ENCODE results near the gene EPHA6. TPM values are rescaled to one million over a fixed set of nuclear protein-coding genes. Genes with fewer than 3 reads are reported as not detected.
"Not testable (repeated sequence)": the region's sequence is repeated elsewhere in the genome, so short reads cannot be mapped to it uniquely, and the experiment has no call there.

EPHA6 gene
- total RNA-seq, 2 experiments from 2014 or later: not detected

DNA sequence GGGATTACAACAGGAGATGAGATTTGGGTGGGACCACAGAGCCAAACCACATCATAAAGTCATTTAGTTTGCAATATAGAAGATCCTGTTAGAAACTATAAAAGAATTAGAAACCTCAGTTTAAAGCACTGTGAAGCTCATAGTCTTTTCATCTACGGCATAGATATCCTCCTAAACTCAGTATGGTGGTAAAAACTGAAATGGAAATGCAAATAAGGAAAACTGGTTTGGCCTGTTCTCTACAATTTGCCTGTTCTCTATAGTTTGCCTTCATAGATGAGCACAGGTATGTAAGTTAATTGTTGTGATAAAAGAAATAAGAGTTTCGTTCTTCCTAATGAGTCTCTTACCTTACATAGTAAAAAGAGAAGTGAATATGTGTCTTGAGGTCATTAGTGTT lies 618.5 kb downstream of the EPHA6 start:
- H3K27ac Mint-ChIP-seq: no peak overlapping the region
- no peaks in the 10 kb centered on the region for H3K27me3 Mint-ChIP-seq
- ATAC-seq (no peak), DNase-seq (no peak)
- H3K4me1 Mint-ChIP-seq: no peaks in the 10 kb centered on the region
- H3K36me3 Mint-ChIP-seq (ENCODE audit: low read depth): no peaks in the 10 kb centered on the region
- H3K4me3 Mint-ChIP-seq: no peak overlapping the region
- ChIA-PET POLR2A (no interaction called here), CTCF (no interaction called here)
- intact Hi-C loops (cut with DNase I, micrococcal nuclease): no loop called here
- no peaks in the 10 kb centered on the region for H3K9me3 Mint-ChIP-seq (ENCODE audit: low read depth)

DNA sequence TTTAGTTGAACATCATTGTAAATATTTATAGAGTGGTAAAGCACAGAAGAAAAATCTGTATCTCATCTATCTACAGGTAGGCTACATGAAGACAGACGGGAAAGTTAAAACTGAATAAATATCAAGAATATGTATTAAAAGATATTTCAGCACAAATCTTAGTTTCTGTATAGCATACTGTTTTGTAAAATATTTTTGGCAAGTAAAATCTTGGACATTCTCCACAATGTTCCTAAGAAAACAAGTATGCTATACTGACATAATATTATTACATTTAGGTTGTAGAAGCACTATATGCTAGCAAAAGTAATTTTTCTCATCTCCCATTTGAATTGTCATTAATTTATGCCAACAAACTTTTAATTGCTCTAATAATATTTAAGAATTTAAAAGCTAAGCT lies 623.7 kb downstream of the EPHA6 start:
- H3K27me3 Mint-ChIP-seq: no peaks in the 10 kb centered on the region
- no peaks in the 10 kb centered on the region for H3K9me3 Mint-ChIP-seq (ENCODE audit: low read depth)
- no peak for DNase-seq
- intact Hi-C loops (cut with DNase I, micrococcal nuclease): no loop called here
- H3K4me1 Mint-ChIP-seq: no peaks in the 10 kb centered on the region
- H3K27ac Mint-ChIP-seq: no peak overlapping the region
- POLR2A ChIA-PET: no interaction called here
- no peaks in the 10 kb centered on the region for H3K36me3 Mint-ChIP-seq (ENCODE audit: low read depth)
- no peak overlapping the region for H3K4me3 Mint-ChIP-seq
- no peak for ATAC-seq
- CTCF ChIA-PET: no interaction called here

GRCh38 chr3:97439373-97439772 lies 625.0 kb downstream of the EPHA6 start:
- no peak overlapping the region for H3K27ac Mint-ChIP-seq
- CTCF ChIA-PET: no interaction called here
- POLR2A ChIA-PET: no interaction called here

GRCh38 chr3:97464035-97464434 lies 649.6 kb downstream of the EPHA6 start:
- Mint-ChIP-seq H3K9me3 (ENCODE audit: low read depth) (no peaks in the 10 kb centered on the region), H3K4me1 (no peaks in the 10 kb centered on the region), H3K27me3 (no peaks in the 10 kb centered on the region), H3K27ac (no peak overlapping the region), H3K36me3 (ENCODE audit: low read depth) (no peaks in the 10 kb centered on the region), H3K4me3 (no peak overlapping the region)
- POLR2A ChIA-PET: no interaction called here
- intact Hi-C loops (cut with DNase I, micrococcal nuclease): no loop called here
- CTCF ChIA-PET: interaction anchor here (0.6 kb wide), 1 partner anchor 175 kb away, joined by 3 read pairs; no protein-coding TSS in a partner anchor
- DNase-seq (no peak), ATAC-seq (no peak)

More at GRCh38 chr3:97439373-97439772, 625.0 kb downstream of the EPHA6 start:
- Mint-ChIP-seq H3K27me3 (no peaks in the 10 kb centered on the region), H3K4me1 (no peaks in the 10 kb centered on the region), H3K4me3 (no peak overlapping the region), H3K36me3 (ENCODE audit: low read depth) (no peaks in the 10 kb centered on the region), H3K9me3 (ENCODE audit: low read depth) (no peaks in the 10 kb centered on the region)
- intact Hi-C loops (cut with DNase I, micrococcal nuclease): no loop called here
- DNase-seq (no peak), ATAC-seq (no peak)

GRCh38 chr3:97470481-97470880 lies 656.1 kb downstream of the EPHA6 start:
- intact Hi-C loops (cut with DNase I, micrococcal nuclease): no loop called here
- DNase-seq (no peak), ATAC-seq (no peak)
- Mint-ChIP-seq H3K27ac (no peak overlapping the region), H3K27me3 (no peaks in the 10 kb centered on the region), H3K9me3 (ENCODE audit: low read depth) (no peaks in the 10 kb centered on the region), H3K36me3 (ENCODE audit: low read depth) (no peaks in the 10 kb centered on the region), H3K4me1 (no peaks in the 10 kb centered on the region), H3K4me3 (no peak overlapping the region)
- CTCF ChIA-PET: no interaction called here
- POLR2A ChIA-PET: no interaction called here

- H3K9me3 Mint-ChIP-seq (ENCODE audit: low read depth): no peaks in the 10 kb centered on the region
- no peaks in the 10 kb centered on the region for H3K27me3 Mint-ChIP-seq
- ATAC-seq (no peak), DNase-seq (no peak)
- ChIA-PET POLR2A (no interaction called here), CTCF (no interaction called here)
- no peaks in the 10 kb centered on the region for H3K4me1 Mint-ChIP-seq
- H3K27ac Mint-ChIP-seq: no peak overlapping the region
- no peaks in the 10 kb centered on the region for H3K36me3 Mint-ChIP-seq (ENCODE audit: low read depth)
- no peak overlapping the region for H3K4me3 Mint-ChIP-seq
- intact Hi-C loops (cut with DNase I, micrococcal nuclease): no loop called here
Measured at GRCh38 chr3:97479740-97480139, 665.3 kb downstream of the EPHA6 start.

GRCh38 chr3:97480696-97481289 lies 666.4 kb downstream of the EPHA6 start:
- H3K9me3 Mint-ChIP-seq (ENCODE audit: low read depth); DNase-seq; intact Hi-C loops (cut with DNase I, micrococcal nuclease); H3K36me3 Mint-ChIP-seq (ENCODE audit: low read depth); H3K4me1 Mint-ChIP-seq; H3K4me3 Mint-ChIP-seq; ATAC-seq; H3K27ac Mint-ChIP-seq; CTCF ChIA-PET; POLR2A ChIA-PET; H3K27me3 Mint-ChIP-seq: not testable (repeated sequence)

DNA sequence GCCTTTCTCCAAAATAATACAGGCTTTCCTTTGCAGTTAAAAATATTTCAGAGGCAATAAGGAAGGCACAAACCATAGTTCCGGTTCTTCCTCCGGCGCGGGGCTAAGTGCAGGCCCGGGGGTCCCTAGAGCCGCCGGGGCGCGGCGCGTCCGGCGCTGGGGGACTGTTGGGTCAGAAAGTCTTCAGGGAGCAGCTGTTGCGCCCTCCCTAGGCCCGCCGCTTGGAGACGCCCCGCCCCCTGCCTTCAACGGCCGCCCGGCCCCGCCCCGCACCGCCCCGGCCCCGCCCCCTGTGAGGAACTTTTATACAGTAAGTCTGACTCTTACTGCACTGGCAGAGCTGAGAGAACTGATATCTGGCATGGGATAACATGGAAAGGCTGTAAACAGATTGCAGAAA lies 667.0 kb downstream of the EPHA6 start:
- Mint-ChIP-seq H3K4me1 (no peaks in the 10 kb centered on the region), H3K36me3 (ENCODE audit: low read depth) (no peaks in the 10 kb centered on the region), H3K27ac (no peak overlapping the region), H3K9me3 (ENCODE audit: low read depth) (no peaks in the 10 kb centered on the region), H3K27me3 (no peaks in the 10 kb centered on the region), H3K4me3 (no peak overlapping the region)
- intact Hi-C loops (cut with DNase I, micrococcal nuclease): no loop called here
- ChIA-PET POLR2A (no interaction called here), CTCF (no interaction called here)
- no peak for DNase-seq
- no peak for ATAC-seq

DNA sequence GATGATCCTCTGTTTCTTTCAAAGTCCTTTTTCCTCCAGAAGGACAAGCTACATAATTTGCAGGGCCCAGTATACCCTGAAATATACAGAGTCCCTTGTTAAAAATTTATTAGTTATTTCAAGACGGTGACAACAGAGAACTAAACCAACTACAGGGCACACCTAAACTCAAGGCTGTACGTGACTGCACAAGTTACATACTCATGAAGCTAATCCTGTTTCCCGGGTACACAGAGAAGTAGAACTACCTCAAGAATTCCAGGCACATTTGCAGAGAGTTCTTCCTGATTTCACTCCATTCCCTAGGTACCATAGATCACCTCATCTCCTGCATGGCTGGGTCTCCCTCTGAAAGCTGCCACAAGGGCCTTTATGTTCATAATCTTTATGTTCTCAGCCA lies 670.8 kb downstream of the EPHA6 start:
- intact Hi-C loops (cut with DNase I, micrococcal nuclease): no loop called here
- Mint-ChIP-seq H3K36me3 (ENCODE audit: low read depth) (no peaks in the 10 kb centered on the region), H3K27me3 (no peaks in the 10 kb centered on the region), H3K4me3 (no peak overlapping the region), H3K9me3 (ENCODE audit: low read depth) (no peaks in the 10 kb centered on the region), H3K27ac (no peak overlapping the region), H3K4me1 (no peaks in the 10 kb centered on the region)
- CTCF ChIA-PET: no interaction called here
- ATAC-seq (no peak), DNase-seq (no peak)
- POLR2A ChIA-PET: no interaction called here

DNA sequence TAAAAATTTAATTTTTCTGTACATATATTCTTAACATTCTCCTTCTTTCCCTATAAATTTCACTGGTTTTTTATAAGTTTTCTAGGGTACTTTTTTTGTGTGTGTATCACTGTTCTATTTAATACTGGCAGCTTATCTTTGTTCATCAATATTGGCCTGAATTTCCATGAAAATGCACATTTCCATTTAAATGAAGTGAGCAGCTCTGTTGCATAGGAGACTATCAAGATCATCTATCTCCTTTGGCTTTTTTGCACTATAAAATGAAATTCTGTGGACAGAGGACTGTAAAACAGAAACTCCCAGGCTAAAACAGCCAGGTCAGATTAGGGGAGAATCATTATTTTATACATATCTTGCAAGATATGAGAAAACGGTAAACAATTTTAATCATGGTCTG lies 673.2 kb downstream of the EPHA6 start:
- DNase-seq: no peak
- ChIA-PET CTCF (no interaction called here), POLR2A (no interaction called here)
- Mint-ChIP-seq H3K36me3 (ENCODE audit: low read depth) (no peaks in the 10 kb centered on the region), H3K9me3 (ENCODE audit: low read depth) (no peaks in the 10 kb centered on the region), H3K4me1 (no peaks in the 10 kb centered on the region), H3K27me3 (no peaks in the 10 kb centered on the region), H3K27ac (no peak overlapping the region), H3K4me3 (no peak overlapping the region)
- intact Hi-C loops (cut with DNase I, micrococcal nuclease): no loop called here
- ATAC-seq: no peak

DNA sequence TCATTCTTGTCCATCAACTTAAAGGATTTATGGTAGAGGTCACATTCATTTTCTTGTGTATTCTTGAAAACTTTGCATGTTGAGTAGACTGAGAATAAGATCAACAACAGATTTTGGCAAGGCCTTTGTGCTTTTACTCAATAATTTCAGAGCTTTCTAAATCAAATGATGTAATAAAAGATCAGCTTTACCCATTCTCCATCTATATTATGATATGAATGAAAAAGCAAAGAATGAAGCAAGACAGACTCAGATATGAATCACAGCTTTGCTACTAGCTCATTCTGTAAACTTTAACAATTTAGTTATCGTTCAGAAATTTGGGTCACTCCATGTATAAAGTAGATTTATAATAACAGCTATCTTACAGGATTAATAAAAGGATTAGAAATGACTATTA lies 674.3 kb downstream of the EPHA6 start:
- ATAC-seq: no peak

GRCh38 chr3:97495896-97496295 lies 681.5 kb downstream of the EPHA6 start:
- ChIA-PET CTCF (no interaction called here), POLR2A (no interaction called here)
- no peak overlapping the region for H3K27ac Mint-ChIP-seq
- no peak overlapping the region for H3K4me3 Mint-ChIP-seq
- no peaks in the 10 kb centered on the region for H3K9me3 Mint-ChIP-seq (ENCODE audit: low read depth)
- DNase-seq (no peak), ATAC-seq (no peak)
- H3K27me3 Mint-ChIP-seq: no peaks in the 10 kb centered on the region
- intact Hi-C loops (cut with DNase I, micrococcal nuclease): no loop called here
- H3K36me3 Mint-ChIP-seq (ENCODE audit: low read depth): no peaks in the 10 kb centered on the region
- H3K4me1 Mint-ChIP-seq: no peaks in the 10 kb centered on the region

More for the DNA sequence above, 674.3 kb downstream of the EPHA6 start:
- Mint-ChIP-seq H3K9me3 (ENCODE audit: low read depth) (no peaks in the 10 kb centered on the region), H3K36me3 (ENCODE audit: low read depth) (no peaks in the 10 kb centered on the region), H3K27me3 (no peaks in the 10 kb centered on the region), H3K4me3 (no peak overlapping the region), H3K4me1 (no peaks in the 10 kb centered on the region), H3K27ac (no peak overlapping the region)
- no peak for DNase-seq
- CTCF ChIA-PET: no interaction called here
- POLR2A ChIA-PET: no interaction called here
- intact Hi-C loops (cut with DNase I, micrococcal nuclease): no loop called here

DNA sequence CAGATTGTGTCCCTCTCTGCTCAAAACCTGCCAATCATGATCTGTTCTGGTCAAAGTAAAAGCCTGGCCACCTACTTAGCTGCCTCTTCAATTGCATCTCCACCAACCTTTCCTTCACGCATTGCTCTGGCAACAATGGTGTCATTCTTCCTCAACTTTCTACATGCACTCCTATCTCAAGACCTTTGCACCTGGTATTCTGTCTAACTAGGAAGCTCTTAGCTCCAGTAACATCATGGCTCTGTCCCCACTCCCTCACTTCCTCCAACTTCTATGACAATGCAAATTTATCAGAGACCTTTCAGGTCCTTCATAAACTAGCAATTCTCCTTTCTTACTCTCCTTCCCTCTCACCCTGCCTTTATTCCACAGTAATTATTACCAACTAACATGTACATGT lies 682.7 kb downstream of the EPHA6 start:
- peaks cover 4% of the 10 kb centered on the region for H3K9me3 Mint-ChIP-seq (ENCODE audit: low read depth)
- no peaks in the 10 kb centered on the region for H3K27me3 Mint-ChIP-seq
- ATAC-seq: no peak
- no peak overlapping the region for H3K4me3 Mint-ChIP-seq
- H3K27ac Mint-ChIP-seq: no peak overlapping the region
- H3K36me3 Mint-ChIP-seq (ENCODE audit: low read depth): no peaks in the 10 kb centered on the region
- no peaks in the 10 kb centered on the region for H3K4me1 Mint-ChIP-seq
- no peak for DNase-seq
- POLR2A ChIA-PET: no interaction called here
- CTCF ChIA-PET: no interaction called here
- intact Hi-C loops (cut with DNase I, micrococcal nuclease): no loop called here

Data from activated CD4-positive, alpha-beta T cell treated with anti-CD3 and anti-CD28 coated beads for 36 hours (primary cell).